Activated T-cell treated with anti-CD3 and anti-CD28 coated beads, Interleukin-2, amount 50 U/mL, for 4 hours (primary cell): ENCODE results near the gene RNF112. TPM values are rescaled to one million over a fixed set of nuclear protein-coding genes. Genes with fewer than 3 reads are reported as not detected.

Experiments
- total RNA-seq, 3 donors: library from RNA; stranded (reverse); gene quantifications; one replicate each; pipeline ENCODE4 v1.2.1, GENCODE V29; 2021

RNF112 gene
- total RNA-seq, 3 donors from 2014 or later, result 0.18 to 0.30 TPM; not detected in 1

Other genes with a start within 250 kb of the RNF112 start
- gene EPN2, start 173.9 kb upstream of the RNF112 start, total RNA-seq, result 1 to 10 TPM; 6.1 to 9.5 (median 7.2) TPM
- gene B9D1, start 48.5 kb upstream of the RNF112 start, total RNA-seq, result 1 to 10 TPM; 5.4 to 7.6 (median 6.6) TPM
- 10 to 100 TPM; 10.9 to 12.7 (median 12.1) TPM for gene MAPK7, start 32.7 kb upstream of the RNF112 start, total RNA-seq
- under 1 TPM; 0.13 to 0.48 (median 0.30) TPM for gene MFAP4, start 24.0 kb upstream of the RNF112 start, total RNA-seq
- under 1 TPM; 0.28 to 0.58 (median 0.54) TPM for gene SLC47A1, start 122.6 kb downstream of the RNF112 start, total RNA-seq
- gene ALDH3A2, start 237.5 kb downstream of the RNF112 start, total RNA-seq, result 10 to 100 TPM; 19.1 to 22.1 (median 19.5) TPM